Activated T-helper 2 cell treated with anti-CD3 and anti-CD28 coated beads, Interferon-gamma antibody, Interleukin-2, Interleukin-4, amounts not matched to agents 10 μg/mL and 5 μg/mL and 100 μg/mL, durations not matched to agents 14 hours and 24 hours and 36 hours (primary cell): Measurements from ENCODE around the gene PLA2G15. TPM values are rescaled to one million over a fixed set of nuclear protein-coding genes. Genes with fewer than 3 reads are reported as not detected.
"Not testable (repeated sequence)": the region's sequence is repeated elsewhere in the genome, so short reads cannot be mapped to it uniquely, and the experiment has no call there.

Experiments used
- DNase-seq: peaks from one replicate; pipeline ENCODE4 v3.0.0; 2021; ENCODE audit warnings: low spot score
- H3K27ac Mint-ChIP-seq: one replicate; pipeline ENCODE4 v1.8.0; 2021; ENCODE audit warnings: mixed read lengths
- H3K27me3 Mint-ChIP-seq: one replicate; pipeline ENCODE4 v1.8.0; 2021; ENCODE audit warnings: low read depth, mixed read lengths
- H3K36me3 Mint-ChIP-seq: one replicate; pipeline ENCODE4 v1.8.0; 2021; ENCODE audit warnings: low read depth, mixed read lengths
- H3K4me1 Mint-ChIP-seq: one replicate; pipeline ENCODE4 v1.8.0; 2021; ENCODE audit warnings: low read depth, mixed read lengths
- H3K4me3 Mint-ChIP-seq: one replicate; pipeline ENCODE4 v1.8.0; 2021; ENCODE audit warnings: low read depth, mild to moderate bottlenecking, moderate library complexity, mixed read lengths
- H3K9me3 Mint-ChIP-seq: one replicate; pipeline ENCODE4 v1.8.0; 2021; ENCODE audit warnings: mixed read lengths
- intact Hi-C: fragments of 100-400 bp; cut with micrococcal nuclease; formaldehyde crosslinking; loops from one replicate; pipeline ENCODE4 v1.15.1; 2023
- total RNA-seq: library from RNA; stranded (reverse); gene quantifications from 2 replicates; pipeline ENCODE4 v1.2.3, GENCODE V29; 2022

PLA2G15 gene
- total RNA-seq, 1 donor from 2014 or later = 9.0 TPM

DNA sequence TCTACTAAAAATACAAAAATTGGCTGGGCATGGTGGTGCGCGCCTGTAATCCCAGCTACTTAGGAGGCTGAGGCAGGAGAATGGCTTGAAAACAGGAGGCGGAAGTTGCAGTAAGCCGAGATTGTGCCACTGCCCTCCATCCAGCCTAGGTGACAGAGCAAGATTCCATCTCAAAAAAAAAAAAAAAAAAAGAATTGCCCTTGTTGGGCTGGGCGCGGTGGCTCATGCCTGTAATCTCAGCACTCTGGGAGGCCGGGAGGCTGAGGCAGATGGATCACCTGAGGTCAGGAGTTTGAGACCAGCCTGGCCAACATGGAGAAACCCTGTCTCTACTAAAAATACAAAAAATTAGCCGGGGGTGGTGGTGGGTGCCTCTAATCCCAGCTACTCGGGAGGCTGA lies 43.6 kb downstream of the PLA2G15 start:
- H3K9me3 Mint-ChIP-seq, H3K27me3 Mint-ChIP-seq, DNase-seq, H3K4me3 Mint-ChIP-seq: not testable (repeated sequence)
- peaks cover 81% of the 10 kb centered on the region for H3K36me3 Mint-ChIP-seq
- intact Hi-C loops = loop anchor here (1.0 to 10.0 kb wide), 6 partner anchors 18 to 204 kb away; partner anchors contain the start of genes NFATC3, PLA2G15, SLC7A6 and SLC7A6OS
- peak overlapping the region; percentile 94 for H3K27ac Mint-ChIP-seq
- peaks cover 82% of the 10 kb centered on the region for H3K4me1 Mint-ChIP-seq

DNA sequence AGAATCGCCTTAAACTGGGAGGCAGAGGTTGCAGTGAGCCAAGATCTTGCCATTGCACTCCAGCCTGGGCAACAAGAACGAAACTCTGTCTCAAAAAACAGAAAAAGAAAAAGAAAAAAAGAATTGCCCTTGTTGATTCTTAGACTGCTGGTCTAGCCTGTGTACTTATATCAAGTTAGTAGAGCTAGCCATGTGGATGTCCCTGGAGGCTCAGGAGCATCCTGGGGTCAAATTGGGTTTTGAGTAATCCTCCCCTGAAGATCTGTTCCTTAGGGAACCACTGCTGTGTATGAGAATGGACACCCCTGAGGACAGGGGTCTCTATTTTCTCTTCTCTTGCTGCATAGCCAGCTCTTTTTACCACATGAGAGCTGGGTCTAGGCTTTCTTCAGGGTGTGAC lies 44.0 kb downstream of the PLA2G15 start:
- Mint-ChIP-seq H3K4me3 (peak overlapping the region; percentile 45), H3K27me3 (no peaks in the 10 kb centered on the region), H3K4me1 (peaks cover 78% of the 10 kb centered on the region), H3K36me3 (peaks cover 79% of the 10 kb centered on the region), H3K27ac (peak overlapping the region; percentile 94), H3K9me3 (no peaks in the 10 kb centered on the region)
- intact Hi-C loops = loop anchor here (1.0 to 10.0 kb wide), 6 partner anchors 19 to 204 kb away; partner anchors contain the start of genes NFATC3, PLA2G15, SLC7A6 and SLC7A6OS
- no peak for DNase-seq

DNA sequence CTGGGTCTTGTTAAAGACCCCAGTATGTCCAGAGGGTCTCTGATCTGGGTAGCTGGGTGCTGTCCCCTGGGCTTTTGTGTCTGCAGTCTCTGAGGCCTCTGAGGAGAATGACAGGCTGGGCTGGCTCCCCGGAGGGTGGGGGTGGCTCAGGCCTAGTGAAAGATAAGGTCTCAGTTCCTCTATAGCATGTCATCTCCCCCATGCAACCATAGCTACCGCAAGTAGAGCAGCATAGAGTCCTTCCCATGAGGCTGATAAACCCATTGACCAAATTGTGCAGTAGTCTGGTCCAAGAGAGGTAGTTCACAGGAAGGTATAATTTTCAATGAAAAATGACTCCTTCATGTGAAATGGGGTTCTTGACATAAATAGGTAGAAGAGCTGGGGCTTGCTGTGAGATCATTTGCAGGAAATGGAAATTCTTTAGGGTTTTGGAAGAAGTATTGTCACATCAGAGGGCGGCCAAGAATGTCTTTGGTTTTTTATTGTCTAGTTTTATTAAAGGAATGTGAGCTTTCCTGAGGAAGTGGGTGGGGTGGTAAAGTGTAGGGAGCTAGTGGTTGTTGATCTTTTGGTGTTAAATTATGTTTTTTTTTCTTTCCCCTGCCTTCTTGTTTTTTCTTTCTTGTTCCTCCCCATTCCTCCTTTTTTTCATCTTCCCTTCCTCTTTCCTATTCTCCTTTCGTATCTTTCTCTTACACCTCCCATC lies 44.6 kb downstream of the PLA2G15 start:
- H3K36me3 Mint-ChIP-seq = peaks cover 79% of the 10 kb centered on the region
- no peaks in the 10 kb centered on the region for H3K27me3 Mint-ChIP-seq
- H3K9me3 Mint-ChIP-seq = no peaks in the 10 kb centered on the region
- peaks cover 72% of the 10 kb centered on the region for H3K4me1 Mint-ChIP-seq
- DNase-seq = peak; percentile 57
- intact Hi-C loops = loop anchor here (1.0 to 10.0 kb wide), 6 partner anchors 19 to 205 kb away; partner anchors contain the start of genes NFATC3, PLA2G15, SLC7A6 and SLC7A6OS
- peak overlapping the region; percentile 94 for H3K27ac Mint-ChIP-seq
- H3K4me3 Mint-ChIP-seq = peak overlapping the region; percentile 45

DNA sequence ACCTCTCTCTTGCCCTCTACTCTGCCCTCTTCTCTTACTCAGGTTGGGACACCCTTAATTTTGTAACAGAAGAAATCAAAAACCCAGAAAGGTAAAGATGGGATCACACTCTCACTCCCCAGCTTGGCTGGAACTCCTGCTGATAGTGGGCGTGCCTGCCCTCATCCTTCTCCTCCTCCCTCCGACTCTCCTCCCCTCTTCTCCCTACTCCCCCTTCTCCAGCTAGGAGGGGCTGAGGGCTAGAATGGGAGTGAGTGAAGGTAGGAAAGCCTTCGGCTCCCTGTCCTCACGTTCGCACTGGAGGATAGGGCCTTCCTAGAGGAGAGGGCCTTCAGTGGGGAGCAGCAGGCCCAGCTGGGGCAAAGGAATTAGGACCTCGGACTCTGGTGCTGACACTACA lies 45.3 kb downstream of the PLA2G15 start:
- Mint-ChIP-seq H3K36me3 (peaks cover 82% of the 10 kb centered on the region), H3K27me3 (no peaks in the 10 kb centered on the region), H3K27ac (peak overlapping the region; percentile 94), H3K9me3 (no peaks in the 10 kb centered on the region), H3K4me3 (peak overlapping the region; percentile 45), H3K4me1 (peaks cover 66% of the 10 kb centered on the region)
- no peak for DNase-seq
- intact Hi-C loops = no loop called here

DNA sequence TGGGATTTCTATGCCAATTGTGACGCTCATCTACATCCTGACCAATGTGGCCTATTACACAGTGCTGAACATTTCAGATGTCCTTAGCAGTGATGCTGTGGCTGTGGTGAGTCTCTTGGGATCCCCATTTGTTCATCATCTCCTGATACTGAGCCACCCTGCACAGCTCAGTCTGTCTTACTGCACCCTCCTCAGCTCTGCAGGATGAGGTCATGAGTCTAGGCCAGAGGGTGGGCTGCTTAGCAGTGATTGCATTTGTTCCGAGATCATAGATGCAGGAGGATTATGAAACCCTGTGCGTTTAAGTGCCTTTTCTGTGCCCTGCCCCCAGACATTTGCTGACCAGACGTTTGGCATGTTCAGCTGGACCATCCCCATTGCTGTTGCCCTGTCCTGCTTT lies 46.1 kb downstream of the PLA2G15 start:
- no peak overlapping the region for H3K4me3 Mint-ChIP-seq
- peak overlapping the region; percentile 79 for H3K27ac Mint-ChIP-seq
- H3K36me3 Mint-ChIP-seq = peaks cover 85% of the 10 kb centered on the region
- intact Hi-C loops = no loop called here
- H3K27me3 Mint-ChIP-seq = no peaks in the 10 kb centered on the region
- H3K4me1 Mint-ChIP-seq = peaks cover 58% of the 10 kb centered on the region
- no peak for DNase-seq
- no peaks in the 10 kb centered on the region for H3K9me3 Mint-ChIP-seq

DNA sequence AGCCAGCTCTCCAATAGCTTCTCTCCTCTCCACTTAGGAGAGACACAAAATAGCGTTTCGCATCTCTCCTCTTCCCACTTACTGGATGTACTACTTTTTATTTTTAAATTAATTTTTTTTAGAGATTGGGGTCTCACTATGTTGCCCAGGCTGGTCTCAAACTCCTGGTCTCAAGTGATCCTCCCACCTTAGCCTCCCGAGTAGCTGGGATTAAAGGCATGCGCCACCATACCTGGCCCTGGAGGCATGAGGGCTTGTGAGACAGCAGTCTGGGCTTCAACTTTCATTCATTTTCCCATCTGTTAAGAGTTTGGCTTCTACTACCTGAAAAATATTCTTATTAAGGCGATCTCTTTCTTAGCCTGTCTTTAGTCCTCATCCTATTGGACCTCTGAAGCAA lies 47.3 kb downstream of the PLA2G15 start:
- intact Hi-C loops = no loop called here
- no peak for DNase-seq
- Mint-ChIP-seq H3K4me3 (no peak overlapping the region), H3K27me3 (no peaks in the 10 kb centered on the region), H3K9me3 (no peaks in the 10 kb centered on the region), H3K4me1 (peaks cover 50% of the 10 kb centered on the region), H3K36me3 (peaks cover 87% of the 10 kb centered on the region), H3K27ac (peak overlapping the region; percentile 34)

DNA sequence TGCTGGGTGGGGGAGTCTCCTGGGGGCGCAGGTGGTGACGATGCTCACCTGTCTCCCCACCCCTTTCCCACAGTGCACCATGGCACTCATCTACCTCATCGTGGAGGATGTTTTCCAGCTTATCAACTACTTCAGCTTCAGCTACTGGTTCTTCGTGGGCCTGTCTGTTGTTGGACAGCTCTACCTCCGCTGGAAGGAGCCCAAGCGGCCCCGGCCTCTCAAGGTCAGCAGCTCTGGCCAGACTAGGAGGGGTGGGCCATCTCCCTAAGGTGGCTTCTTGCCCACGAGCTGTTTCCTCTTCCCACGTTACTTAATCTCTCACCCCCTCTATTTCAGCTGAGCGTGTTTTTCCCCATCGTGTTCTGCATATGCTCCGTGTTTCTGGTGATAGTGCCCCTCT lies 51.1 kb downstream of the PLA2G15 start:
- no peak overlapping the region for H3K4me3 Mint-ChIP-seq
- peaks cover 92% of the 10 kb centered on the region for H3K36me3 Mint-ChIP-seq
- H3K4me1 Mint-ChIP-seq = peaks cover 19% of the 10 kb centered on the region
- no peak for DNase-seq
- intact Hi-C loops = no loop called here
- H3K27ac Mint-ChIP-seq = peak overlapping the region; percentile 29
- H3K27me3 Mint-ChIP-seq = no peaks in the 10 kb centered on the region
- no peaks in the 10 kb centered on the region for H3K9me3 Mint-ChIP-seq

DNA sequence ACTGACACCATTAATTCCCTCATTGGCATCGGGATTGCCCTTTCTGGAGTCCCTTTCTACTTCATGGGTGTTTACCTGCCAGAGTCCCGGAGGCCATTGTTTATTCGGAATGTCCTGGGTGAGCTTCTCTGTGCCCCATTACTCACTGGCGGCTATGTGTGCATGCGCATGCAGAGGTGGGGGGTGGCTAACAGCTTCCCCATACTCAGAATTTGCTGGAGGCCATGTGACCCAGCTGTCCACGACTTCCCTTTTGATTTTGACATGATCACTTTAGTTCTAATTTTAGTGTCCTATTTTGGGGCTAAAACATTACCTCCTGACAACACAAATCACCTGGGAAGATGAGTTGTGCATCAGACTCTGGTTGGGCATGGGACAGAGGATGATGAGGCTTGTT lies 51.5 kb downstream of the PLA2G15 start:
- Mint-ChIP-seq H3K9me3 (no peaks in the 10 kb centered on the region), H3K27me3 (no peaks in the 10 kb centered on the region), H3K36me3 (peaks cover 92% of the 10 kb centered on the region), H3K4me1 (peaks cover 15% of the 10 kb centered on the region), H3K27ac (peak overlapping the region; percentile 29), H3K4me3 (no peak overlapping the region)
- DNase-seq = no peak
- intact Hi-C loops = no loop called here

DNA sequence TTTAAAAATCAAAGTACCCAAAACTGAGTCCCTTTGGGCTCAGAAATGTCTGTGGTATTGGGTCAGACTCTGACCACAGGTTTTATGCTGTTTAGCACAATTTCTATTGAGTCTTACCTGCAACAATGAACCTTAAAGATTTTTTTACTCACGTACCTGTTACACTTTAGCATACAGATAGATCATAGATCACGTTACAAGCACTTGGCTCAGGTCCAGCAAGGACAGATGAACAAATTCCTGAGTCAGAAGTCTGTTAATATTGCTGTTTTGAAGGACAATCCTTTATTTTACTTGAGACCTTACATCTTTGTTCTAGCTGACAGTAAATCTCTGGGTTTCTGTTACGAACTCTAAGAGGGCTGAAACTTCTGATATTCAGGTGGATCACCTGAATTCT lies 52.7 kb downstream of the PLA2G15 start:
- peak overlapping the region; percentile 25 for H3K27ac Mint-ChIP-seq
- no peaks in the 10 kb centered on the region for H3K27me3 Mint-ChIP-seq
- intact Hi-C loops = no loop called here
- peaks cover 6% of the 10 kb centered on the region for H3K4me1 Mint-ChIP-seq
- H3K36me3 Mint-ChIP-seq = peaks cover 93% of the 10 kb centered on the region
- H3K4me3 Mint-ChIP-seq = no peak overlapping the region
- no peaks in the 10 kb centered on the region for H3K9me3 Mint-ChIP-seq
- no peak for DNase-seq

DNA sequence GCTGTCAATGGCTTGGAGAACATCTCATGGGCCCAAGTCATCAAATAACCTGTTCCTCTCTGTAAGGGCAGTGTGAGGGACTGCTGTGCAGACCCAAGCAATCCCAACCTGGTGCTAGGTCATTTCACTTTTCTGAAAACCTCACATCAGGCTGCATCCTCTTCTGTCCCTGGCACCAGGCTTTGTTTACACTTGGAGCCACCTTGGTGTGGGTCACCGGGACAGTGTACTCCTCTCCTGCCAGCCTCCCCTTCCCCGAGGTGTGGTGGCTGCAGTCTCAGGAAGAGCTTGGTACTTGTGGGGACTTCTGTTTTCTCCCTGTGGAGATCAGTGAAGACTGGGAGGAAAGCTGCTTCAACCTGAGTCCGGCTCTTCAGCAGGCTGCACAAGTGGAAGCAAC lies 53.1 kb downstream of the PLA2G15 start:
- intact Hi-C loops = no loop called here
- peak overlapping the region; percentile 25 for H3K27ac Mint-ChIP-seq
- no peak for DNase-seq
- H3K27me3 Mint-ChIP-seq = no peaks in the 10 kb centered on the region
- no peak overlapping the region for H3K4me3 Mint-ChIP-seq
- no peaks in the 10 kb centered on the region for H3K9me3 Mint-ChIP-seq
- peaks cover 5% of the 10 kb centered on the region for H3K4me1 Mint-ChIP-seq
- H3K36me3 Mint-ChIP-seq = peaks cover 92% of the 10 kb centered on the region

DNA sequence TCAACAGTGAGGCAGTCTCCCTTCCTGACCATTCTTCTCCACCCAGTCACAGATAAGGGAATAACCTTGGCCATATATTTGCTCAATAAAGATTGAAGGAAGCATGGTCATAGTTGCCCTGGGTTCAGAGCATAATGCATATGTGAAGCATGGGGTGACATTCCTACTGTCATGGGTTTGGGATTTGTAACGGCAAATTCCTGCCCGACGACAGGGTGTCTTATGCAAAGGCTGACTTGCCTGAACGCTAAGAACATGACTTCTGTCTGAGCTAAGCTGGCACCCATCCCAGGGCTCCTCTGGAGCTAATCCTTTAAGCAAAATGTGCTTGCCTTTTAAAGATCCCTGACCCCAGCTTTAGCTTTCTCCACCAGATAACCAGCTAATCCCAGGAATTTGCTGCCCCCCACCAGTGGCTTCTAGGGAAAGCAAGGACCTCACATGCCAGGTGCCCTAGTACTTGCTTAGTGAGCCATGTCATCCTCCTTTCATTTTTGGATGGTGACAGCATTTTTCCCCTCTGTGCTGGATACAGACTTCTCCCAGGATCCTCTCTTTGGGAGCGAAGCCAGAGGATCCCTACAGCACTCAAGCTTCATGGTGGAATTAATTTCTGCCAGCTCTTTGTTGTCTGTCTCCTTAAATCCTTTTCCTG lies 53.9 kb downstream of the PLA2G15 start:
- Mint-ChIP-seq H3K27me3 (no peaks in the 10 kb centered on the region), H3K9me3 (no peaks in the 10 kb centered on the region), H3K36me3 (peaks cover 95% of the 10 kb centered on the region), H3K4me1 (peaks cover 1% of the 10 kb centered on the region), H3K4me3 (no peak overlapping the region), H3K27ac (no peak overlapping the region)
- DNase-seq = no peak
- intact Hi-C loops = no loop called here

DNA sequence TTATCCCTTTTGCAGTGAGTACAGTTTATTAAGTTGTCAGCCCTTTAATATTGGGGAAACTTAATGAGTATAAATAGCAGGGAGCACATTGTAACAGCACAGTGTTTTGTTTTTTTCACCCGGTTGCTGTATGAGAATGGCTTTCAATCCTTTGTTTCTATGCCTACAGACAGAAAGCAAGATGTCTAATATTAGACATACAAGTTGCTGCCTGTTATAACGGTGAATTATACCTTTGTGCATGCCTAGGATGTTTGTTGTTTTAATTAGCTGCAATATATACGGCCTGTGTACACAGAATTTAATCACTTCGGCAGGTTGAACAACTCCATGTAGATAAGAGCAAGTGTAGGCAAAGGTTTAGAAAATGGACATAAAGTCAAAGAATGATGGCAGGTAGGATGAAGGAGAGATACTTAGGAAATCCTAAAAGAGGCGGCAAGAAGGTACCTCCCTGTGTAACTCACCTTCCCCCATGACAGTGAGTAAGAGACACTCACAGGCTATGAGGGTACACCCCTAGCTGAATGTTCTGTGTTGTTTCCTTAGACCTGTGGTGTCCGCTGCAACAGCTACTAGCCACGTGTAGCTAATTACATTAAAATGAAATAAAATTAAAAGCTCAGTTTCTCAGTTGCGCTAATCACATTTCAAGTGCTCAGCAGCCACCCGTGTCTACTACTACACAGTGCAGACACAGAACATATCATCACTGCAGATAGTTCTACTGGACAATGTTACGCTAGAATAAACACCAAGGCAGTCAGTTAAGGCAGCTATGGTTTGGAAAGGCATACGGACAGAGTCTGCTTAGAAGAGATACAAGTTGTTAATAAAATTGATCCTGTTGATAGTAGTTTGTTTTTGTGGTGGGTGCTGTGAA lies 54.6 kb downstream of the PLA2G15 start:
- peaks cover 3% of the 10 kb centered on the region for H3K4me1 Mint-ChIP-seq
- no peak overlapping the region for H3K27ac Mint-ChIP-seq
- H3K27me3 Mint-ChIP-seq = no peaks in the 10 kb centered on the region
- DNase-seq = no peak
- no peak overlapping the region for H3K4me3 Mint-ChIP-seq
- intact Hi-C loops = no loop called here
- H3K9me3 Mint-ChIP-seq = no peaks in the 10 kb centered on the region
- peaks cover 93% of the 10 kb centered on the region for H3K36me3 Mint-ChIP-seq
